GM18526 (cell line): ENCODE data around the gene AGMAT.

Experiments
- POLR2A ChIP-seq: IDR thresholded peaks from 3 replicates; pipeline ENCODE4 v1.6.1; 2011; ENCODE audit not compliant: insufficient read length; ENCODE audit errors: extremely low read depth

Gene AGMAT

GRCh38 chr1:15618655-15619525 lies 34.0 kb upstream of the AGMAT start:
- TF ChIP-seq POLR2A, result no peak

GRCh38 chr1:15618077-15618654 lies 33.3 kb upstream of the AGMAT start:
- TF ChIP-seq POLR2A, result no peak

- peak; percentile 91 for TF ChIP-seq POLR2A
Measured at GRCh38 chr1:15617173-15618076, 32.6 kb upstream of the AGMAT start, which contains the start of gene DDI2. Gene DDI2, plus strand, starts transcription at chr1:15617458. Its CDS starts 213 bp downstream, at chr1:15617671.

GRCh38 chr1:15616373-15617172 lies 31.7 kb upstream of the AGMAT start:
- no peak for TF ChIP-seq POLR2A

- no peak for TF ChIP-seq POLR2A
Measured at GRCh38 chr1:15610167-15610566, 25.3 kb upstream of the AGMAT start.

GRCh38 chr1:15609631-15610030 lies 24.8 kb upstream of the AGMAT start:
- TF ChIP-seq POLR2A, result no peak

GRCh38 chr1:15605398-15606383 lies 20.8 kb upstream of the AGMAT start:
- TF ChIP-seq POLR2A, result no peak

- TF ChIP-seq POLR2A, result peak; percentile 82
Measured at GRCh38 chr1:15603050-15603965, 18.5 kb upstream of the AGMAT start.

GRCh38 chr1:15598436-15598835 lies 13.6 kb upstream of the AGMAT start:
- no peak for TF ChIP-seq POLR2A

GRCh38 chr1:15595809-15596617 lies 11.2 kb upstream of the AGMAT start:
- TF ChIP-seq POLR2A, result no peak

- no peak for TF ChIP-seq POLR2A
Measured at GRCh38 chr1:15592285-15592684, 7.4 kb upstream of the AGMAT start.
